OCI-LY7 (cell line): ENCODE data around the gene POLR1H. TPM values are rescaled to one million over a fixed set of nuclear protein-coding genes. Genes with fewer than 3 reads are reported as not detected.

Source experiments
- BruUV-seq: library from RNA; stranded (reverse); fragments of 400-500 nt; replicated peaks from 2 replicates; lab custom pipeline; 2021; lab: Mats Ljungman, UMichigan
- CTCF ChIA-PET: fragments of 300-600 bp; sonication (Branson Sonifier 250); formaldehyde crosslinking; loops from one replicate; lab custom pipeline; 2022; ENCODE audit warnings: antibody characterized with exemption; ENCODE audit not compliant: unreplicated experiment; lab: Charles Lee
- POLR2A ChIA-PET: fragments of 300-600 bp; sonication (Branson Sonifier 250); formaldehyde crosslinking; loops from one replicate; lab custom pipeline; 2022; ENCODE audit warnings: antibody characterized with exemption; lab: Charles Lee
- DNase-seq: peaks from one replicate; pipeline ENCODE4 v3.0.0-alpha.2; 2015; ENCODE audit warnings: low spot score
- H2AFZ ChIP-seq: fragments of 200-600 bp; sonication (generic), shearing (Covaris generic); 2 replicates; pipeline ENCODE4 v1.6.1; 2014; ENCODE audit warnings: mild to moderate bottlenecking, antibody characterized with exemption, low read length, moderate library complexity
- H3K27ac ChIP-seq: fragments of 200-600 bp; sonication (generic); 2 replicates; pipeline ENCODE4 v1.5.1; 2014; ENCODE audit warnings: mixed run types, low read depth, mild to moderate bottlenecking, moderate library complexity, low read length, inconsistent platforms; ENCODE audit not compliant: poor library complexity, severe bottlenecking
- H3K36me3 ChIP-seq: fragments of 200-600 bp; sonication (generic); 2 replicates; pipeline ENCODE4 v1.6.1; 2014; ENCODE audit warnings: mild to moderate bottlenecking, antibody characterized with exemption, low read length, moderate library complexity, mixed read lengths; ENCODE audit not compliant: insufficient read depth
- H3K4me1 ChIP-seq: fragments of 200-600 bp; sonication (generic); 2 replicates; pipeline ENCODE4 v1.5.1; 2014; ENCODE audit warnings: mild to moderate bottlenecking, low read length; ENCODE audit not compliant: insufficient read depth, poor library complexity, severe bottlenecking
- H3K4me2 ChIP-seq: fragments of 200-600 bp; sonication (generic); 2 replicates; pipeline ENCODE4 v1.6.1; 2014; ENCODE audit warnings: mild to moderate bottlenecking, low read length
- H3K4me3 ChIP-seq: fragments of 200-600 bp; sonication (generic); 2 replicates; pipeline ENCODE4 v1.5.1; 2014; ENCODE audit warnings: mild to moderate bottlenecking, low read depth, low read length; ENCODE audit not compliant: poor library complexity, severe bottlenecking
- H3K79me2 ChIP-seq: fragments of 200-600 bp; sonication (generic); 2 replicates; pipeline ENCODE4 v1.6.1; 2016; ENCODE audit warnings: low read depth, mild to moderate bottlenecking, low read length, moderate library complexity, mixed read lengths; ENCODE audit not compliant: insufficient read depth
- H3K9me2 ChIP-seq: fragments of 200-600 bp; sonication (generic); 2 replicates; pipeline ENCODE4 v1.6.1; 2016; ENCODE audit warnings: mild to moderate bottlenecking, low read length, mixed read lengths; ENCODE audit not compliant: insufficient read depth
- H3K9me3 ChIP-seq: fragments of 200-600 bp; sonication (generic); 2 replicates; pipeline ENCODE4 v1.6.1; 2014; ENCODE audit warnings: mild to moderate bottlenecking, mixed run types, low read length, mixed read lengths
- H4K20me1 ChIP-seq: fragments of 200-600 bp; sonication (generic); 2 replicates; pipeline ENCODE4 v1.6.1; 2014; ENCODE audit warnings: mild to moderate bottlenecking, antibody characterized with exemption, low read length, moderate library complexity, mixed read lengths; ENCODE audit not compliant: insufficient read depth
- CTCF ChIP-seq: fragments of 200-600 bp; sonication (generic); conservative IDR thresholded peaks from 2 replicates; pipeline ENCODE4 v1.5.1; 2014; ENCODE audit warnings: mild to moderate bottlenecking, antibody characterized with exemption, low read length, moderate library complexity, mixed read lengths
- EZH2phosphoT487 ChIP-seq: fragments of 200-600 bp; sonication (generic); IDR thresholded peaks from 2 replicates; pipeline ENCODE4 v1.6.1; 2018; ENCODE audit warnings: low read depth, borderline replicate concordance, mild to moderate bottlenecking, mixed run types, antibody characterized with exemption, low read length, moderate library complexity, mixed read lengths
- intact Hi-C: fragments of 100-400 bp; cut with micrococcal nuclease; formaldehyde crosslinking; loops from one replicate; pipeline ENCODE4 v1.10.0; 2022; ENCODE audit not compliant: unreplicated experiment
- total RNA-seq, 2 experiments: library from RNA; depleted of rRNA in 1 of 2; stranded (reverse); fragments of >200 nt in 1 of 2; shearing (Covaris generic) in 1 of 2; gene quantifications; 2 replicates each; pipeline ENCODE4 v1.2.3, GENCODE V29; 2014 to 2022

POLR1H gene
- total RNA-seq, 2 experiments from 2014 or later: 39.3 to 67.5 TPM

- POLR2A ChIA-PET: interaction anchor here (0.9 to 1.3 kb wide), 2 partner anchors 28 to 48 kb away, joined by 3 read pairs; no protein-coding TSS in a partner anchor
- Histone ChIP-seq H4K20me1 (no peaks in the 10 kb centered on the region), H3K4me2 (no peak overlapping the region), H2AFZ (no peak overlapping the region), H3K4me1 (peaks cover 16% of the 10 kb centered on the region), H3K27ac (no peak overlapping the region), H3K9me2 (no peaks in the 10 kb centered on the region), H3K79me2 (no peaks in the 10 kb centered on the region), H3K4me3 (no peak overlapping the region), H3K9me3 (no peaks in the 10 kb centered on the region), H3K36me3 (no peaks in the 10 kb centered on the region)
- TF ChIP-seq EZH2phosphoT487 (no peak), CTCF (no peak)
- DNase-seq: no peak
- no TSS peak for BruUV-seq
- intact Hi-C loops: loop anchor here (1.0 to 2.0 kb wide), 3 partner anchors 27 to 293 kb away; no protein-coding TSS in a partner anchor
- CTCF ChIA-PET: interaction anchor here (0.9 to 1.3 kb wide), 2 partner anchors 29 to 127 kb away, joined by 3 to 4 read pairs; no protein-coding TSS in a partner anchor
These were observed 42.8 kb downstream of the POLR1H start for GRCh38 chr6:30103872-30104179.

- BruUV-seq: no TSS peak
- Histone ChIP-seq H3K9me2 (no peaks in the 10 kb centered on the region), H3K9me3 (no peaks in the 10 kb centered on the region), H3K79me2 (no peaks in the 10 kb centered on the region), H4K20me1 (no peaks in the 10 kb centered on the region), H2AFZ (no peak overlapping the region), H3K36me3 (no peaks in the 10 kb centered on the region), H3K27ac (no peak overlapping the region), H3K4me2 (no peak overlapping the region), H3K4me3 (no peak overlapping the region), H3K4me1 (peaks cover 16% of the 10 kb centered on the region)
- no peak for DNase-seq
- intact Hi-C loops: no loop called here
- TF ChIP-seq CTCF (no peak; the same call in 1 of the 2 replicates), EZH2phosphoT487 (no peak)
- POLR2A ChIA-PET: interaction anchor here (0.7 to 1.3 kb wide), 2 partner anchors 47 to 670 kb away, joined by 3 read pairs; no protein-coding TSS in a partner anchor
- CTCF ChIA-PET: no interaction called here
These were observed 43.6 kb downstream of the POLR1H start for GRCh38 chr6:30104661-30105060.

- Histone ChIP-seq H3K79me2 (no peaks in the 10 kb centered on the region), H3K4me3 (no peak overlapping the region), H4K20me1 (no peaks in the 10 kb centered on the region), H3K4me2 (no peak overlapping the region), H3K27ac (no peak overlapping the region), H2AFZ (no peak overlapping the region), H3K36me3 (no peaks in the 10 kb centered on the region), H3K4me1 (no peaks in the 10 kb centered on the region), H3K9me2 (no peaks in the 10 kb centered on the region), H3K9me3 (no peaks in the 10 kb centered on the region)
- CTCF ChIA-PET: interaction anchor here (0.8 kb wide), 1 partner anchor 19 kb away, joined by 3 read pairs; no protein-coding TSS in a partner anchor
- no peak for DNase-seq
- intact Hi-C loops: no loop called here
- TF ChIP-seq CTCF: no peak
- no peak for TF ChIP-seq EZH2phosphoT487
- POLR2A ChIA-PET: no interaction called here
- BruUV-seq: no TSS peak
These were observed 50.3 kb downstream of the POLR1H start for GRCh38 chr6:30111266-30111856.
